Measurements from ENCODE around the gene TRAF3.

The TRAF3 gene

DNA sequence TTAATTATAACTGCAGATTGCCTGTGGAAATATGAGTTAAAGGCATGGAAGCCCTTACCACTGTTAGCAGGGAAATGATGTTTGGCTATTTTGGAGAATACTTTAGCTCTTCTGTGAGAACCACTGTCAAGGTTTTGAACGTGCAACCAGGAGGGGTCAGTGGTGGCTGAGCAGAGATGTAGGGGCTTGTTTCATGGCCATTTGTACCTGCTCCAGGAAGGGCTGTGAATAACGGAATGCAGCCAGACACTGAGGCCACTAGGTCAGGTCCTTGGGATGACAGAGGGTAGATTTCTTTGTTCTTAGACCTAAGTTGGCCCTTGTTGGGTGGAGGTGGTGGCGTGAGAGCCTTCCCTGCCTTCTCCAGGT is 8.3 kb downstream of the TRAF3 start:
- H3K79me2 ChIP-seq (ENCODE audit: insufficient read depth, low read depth), result peaks cover 100% of the 10 kb centered on the region
- H3K4me1 ChIP-seq (ENCODE audit: low read depth, poor library complexity, severe bottlenecking), result peaks cover 40% of the 10 kb centered on the region
- no peak overlapping the region for H3K9ac ChIP-seq
- H3K4me2 ChIP-seq, result no peak overlapping the region
- TF ChIP-seq, protein P1, sequence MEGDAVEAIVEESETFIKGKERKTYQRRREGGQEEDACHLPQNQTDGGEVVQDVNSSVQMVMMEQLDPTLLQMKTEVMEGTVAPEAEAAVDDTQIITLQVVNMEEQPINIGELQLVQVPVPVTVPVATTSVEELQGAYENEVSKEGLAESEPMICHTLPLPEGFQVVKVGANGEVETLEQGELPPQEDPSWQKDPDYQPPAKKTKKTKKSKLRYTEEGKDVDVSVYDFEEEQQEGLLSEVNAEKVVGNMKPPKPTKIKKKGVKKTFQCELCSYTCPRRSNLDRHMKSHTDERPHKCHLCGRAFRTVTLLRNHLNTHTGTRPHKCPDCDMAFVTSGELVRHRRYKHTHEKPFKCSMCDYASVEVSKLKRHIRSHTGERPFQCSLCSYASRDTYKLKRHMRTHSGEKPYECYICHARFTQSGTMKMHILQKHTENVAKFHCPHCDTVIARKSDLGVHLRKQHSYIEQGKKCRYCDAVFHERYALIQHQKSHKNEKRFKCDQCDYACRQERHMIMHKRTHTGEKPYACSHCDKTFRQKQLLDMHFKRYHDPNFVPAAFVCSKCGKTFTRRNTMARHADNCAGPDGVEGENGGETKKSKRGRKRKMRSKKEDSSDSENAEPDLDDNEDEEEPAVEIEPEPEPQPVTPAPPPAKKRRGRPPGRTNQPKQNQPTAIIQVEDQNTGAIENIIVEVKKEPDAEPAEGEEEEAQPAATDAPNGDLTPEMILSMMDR (conservative IDR thresholded peaks at IDR 0.05; ENCODE audit: low read depth, low read length), result no peak
- H3K27me3 ChIP-seq (ENCODE audit: insufficient read depth, low read depth), result no peaks in the 10 kb centered on the region
- no peak overlapping the region for H3K27ac ChIP-seq
- no peaks in the 10 kb centered on the region for H3K36me3 ChIP-seq (ENCODE audit: insufficient read depth)
- H4K20me1 ChIP-seq (ENCODE audit: insufficient read depth), result peaks cover 30% of the 10 kb centered on the region
- no peak overlapping the region for H3K4me3 ChIP-seq (IDR thresholded peaks at IDR 0.05; ENCODE audit: insufficient read depth, low read depth, low read length)
- no peak overlapping the region for H2AFZ ChIP-seq (ENCODE audit: low read depth)

DNA sequence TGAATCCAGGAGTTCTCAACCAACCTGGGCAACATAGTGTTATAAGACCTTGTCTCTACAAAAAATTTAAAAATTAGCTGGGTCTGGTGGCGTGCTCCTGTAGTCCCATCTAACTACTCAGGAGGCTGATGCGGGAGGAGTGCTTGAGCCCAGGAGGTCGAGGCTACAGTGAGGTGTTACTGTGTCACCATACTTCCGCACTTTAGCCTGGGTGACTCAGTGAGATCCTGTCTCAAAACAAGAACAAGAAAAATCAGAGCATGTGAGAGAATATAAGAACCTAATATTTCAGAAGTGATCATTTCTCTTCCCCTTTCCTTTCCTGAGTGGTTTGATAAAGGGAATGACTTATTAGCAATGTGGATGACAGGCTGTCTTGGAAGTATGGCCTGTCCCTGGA is 9.5 kb downstream of the TRAF3 start:
- no peaks in the 10 kb centered on the region for H3K27me3 ChIP-seq (ENCODE audit: insufficient read depth, low read depth)
- H3K36me3 ChIP-seq (ENCODE audit: insufficient read depth), result no peaks in the 10 kb centered on the region
- peaks cover 100% of the 10 kb centered on the region for H3K79me2 ChIP-seq (ENCODE audit: insufficient read depth, low read depth)
- no peak overlapping the region for H3K4me2 ChIP-seq
- H3K9ac ChIP-seq, result no peak overlapping the region
- H3K27ac ChIP-seq, result no peak overlapping the region
- H3K4me1 ChIP-seq (ENCODE audit: low read depth, poor library complexity, severe bottlenecking), result peaks cover 32% of the 10 kb centered on the region
- H3K4me3 ChIP-seq (IDR thresholded peaks at IDR 0.05; ENCODE audit: insufficient read depth, low read depth, low read length), result no peak overlapping the region
- H2AFZ ChIP-seq (ENCODE audit: low read depth), result no peak overlapping the region
- TF ChIP-seq, protein P1 (conservative IDR thresholded peaks at IDR 0.05; ENCODE audit: low read depth, low read length), result no peak
- H4K20me1 ChIP-seq (ENCODE audit: insufficient read depth), result peaks cover 24% of the 10 kb centered on the region

DNA sequence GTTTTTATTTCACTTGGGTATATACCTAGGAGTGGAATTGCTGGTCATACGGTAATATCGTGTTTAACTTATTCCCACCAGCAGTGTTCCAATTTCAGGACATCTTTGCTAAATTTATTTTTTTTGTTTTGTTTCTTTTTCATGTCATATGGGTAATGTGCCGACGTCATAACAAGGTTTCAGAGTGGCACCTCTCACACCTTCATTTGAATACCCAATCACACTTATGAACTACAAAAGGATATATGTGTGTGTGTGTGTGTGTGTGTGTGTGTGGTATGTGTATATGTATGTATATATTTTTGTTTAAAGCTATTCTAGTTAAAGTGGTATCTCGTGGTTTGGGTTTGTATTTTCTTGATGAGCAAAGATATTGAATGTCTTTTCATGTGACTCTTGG is 12.1 kb downstream of the TRAF3 start:
- Histone ChIP-seq H3K36me3 (ENCODE audit: insufficient read depth) (no peaks in the 10 kb centered on the region), H4K20me1 (ENCODE audit: insufficient read depth) (peaks cover 3% of the 10 kb centered on the region), H3K27me3 (ENCODE audit: insufficient read depth, low read depth) (no peaks in the 10 kb centered on the region), H3K79me2 (ENCODE audit: insufficient read depth, low read depth) (peaks cover 100% of the 10 kb centered on the region), H2AFZ (ENCODE audit: low read depth) (no peak overlapping the region), H3K27ac (no peak overlapping the region), H3K9ac (no peak overlapping the region), H3K4me3 (IDR thresholded peaks at IDR 0.05; ENCODE audit: insufficient read depth, low read depth, low read length) (no peak overlapping the region), H3K4me2 (no peak overlapping the region), H3K4me1 (ENCODE audit: low read depth, poor library complexity, severe bottlenecking) (peaks cover 26% of the 10 kb centered on the region)
- TF ChIP-seq, protein P1 (conservative IDR thresholded peaks at IDR 0.05; ENCODE audit: low read depth, low read length), result no peak

DNA sequence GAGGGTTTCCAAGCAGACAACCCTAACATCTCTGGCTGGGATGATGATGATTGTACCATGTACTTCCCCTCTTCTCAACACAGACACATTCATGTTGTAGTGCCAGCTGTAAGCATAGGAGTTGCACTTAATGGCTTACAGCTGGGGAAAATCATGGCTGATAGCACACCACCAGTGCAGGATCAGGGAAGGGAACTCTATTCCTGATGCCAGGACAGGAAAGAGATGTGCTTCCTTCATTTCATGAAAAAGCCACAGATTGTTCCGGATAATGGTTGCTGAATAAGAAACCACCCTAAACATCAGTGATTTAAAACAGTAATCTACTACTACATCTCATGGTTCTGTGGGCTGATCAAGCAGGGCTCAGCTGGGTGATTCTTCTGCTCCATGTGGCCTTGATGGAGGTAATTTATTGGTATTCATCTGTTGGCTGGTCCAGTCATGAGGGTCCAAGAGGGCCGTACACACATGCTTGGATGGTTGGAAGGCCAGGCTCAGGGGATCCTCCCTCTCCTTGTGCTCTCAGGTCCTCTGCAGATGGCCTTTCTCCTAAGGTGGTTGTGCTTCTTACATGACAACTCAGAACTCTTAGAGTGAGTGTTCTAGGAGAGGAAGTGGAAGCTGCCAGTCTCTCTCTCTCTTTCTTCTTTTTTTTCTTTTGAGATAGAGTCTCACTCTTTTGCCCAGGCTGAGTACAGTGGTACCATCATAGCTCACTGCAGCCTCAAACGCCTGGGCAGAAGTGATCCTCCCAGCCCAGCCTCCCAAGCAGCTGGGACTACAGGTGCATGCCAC is 16.5 kb downstream of the TRAF3 start:
- H3K9ac ChIP-seq, result no peak overlapping the region
- no peak overlapping the region for H3K27ac ChIP-seq

More for the DNA sequence above, 16.5 kb downstream of the TRAF3 start:
- Histone ChIP-seq H3K27me3 (ENCODE audit: insufficient read depth, low read depth) (no peaks in the 10 kb centered on the region), H3K36me3 (ENCODE audit: insufficient read depth) (no peaks in the 10 kb centered on the region), H3K4me2 (no peak overlapping the region), H4K20me1 (ENCODE audit: insufficient read depth) (peaks cover 6% of the 10 kb centered on the region; the same call in 1 of the 2 replicates), H3K79me2 (ENCODE audit: insufficient read depth, low read depth) (peaks cover 100% of the 10 kb centered on the region), H2AFZ (ENCODE audit: low read depth) (no peak overlapping the region), H3K4me3 (IDR thresholded peaks at IDR 0.05; ENCODE audit: insufficient read depth, low read depth, low read length) (no peak overlapping the region), H3K4me1 (ENCODE audit: low read depth, poor library complexity, severe bottlenecking) (peaks cover 33% of the 10 kb centered on the region)
- TF ChIP-seq, protein P1 (conservative IDR thresholded peaks at IDR 0.05; ENCODE audit: low read depth, low read length), result no peak
